Endothelial cell of umbilical vein (primary cell): ENCODE results near the gene MIS18BP1.

Source experiments
- EZH2 ChIP-seq: IDR thresholded peaks from 2 replicates; pipeline ENCODE4 v1.6.1; 2012; ENCODE audit warnings: borderline replicate concordance, low read depth, mild to moderate bottlenecking, moderate library complexity, low read length, inconsistent platforms; ENCODE audit not compliant: severe bottlenecking
- FOS ChIP-seq: IDR thresholded peaks from 2 replicates; pipeline ENCODE4 v1.6.1; 2011; ENCODE audit warnings: mild to moderate bottlenecking, low read length, moderate library complexity, borderline replicate concordance; ENCODE audit not compliant: insufficient read depth
- GATA2 ChIP-seq: IDR thresholded peaks from 2 replicates; pipeline ENCODE4 v1.7.0; 2011; ENCODE audit warnings: low read depth, mild to moderate bottlenecking, moderate library complexity, mixed read lengths, low read length; ENCODE audit not compliant: insufficient read length, insufficient read depth
- JUN ChIP-seq: IDR thresholded peaks from 2 replicates; pipeline ENCODE4 v1.6.1; 2011; ENCODE audit warnings: borderline replicate concordance, low read depth; ENCODE audit not compliant: insufficient read length, insufficient read depth
- POLR2A ChIP-seq: IDR thresholded peaks from 2 replicates; pipeline ENCODE4 v1.6.1; 2012; ENCODE audit warnings: low read depth, mild to moderate bottlenecking, control low read depth, low read length
- POLR2AphosphoS5 ChIP-seq: IDR thresholded peaks from 2 replicates; pipeline ENCODE4 v1.6.1; 2012; ENCODE audit warnings: low read depth, mild to moderate bottlenecking, control low read depth, low read length, moderate library complexity; ENCODE audit not compliant: insufficient read depth
- TF ChIP-seq, protein P1 (sequence below), 2 donors: IDR thresholded peaks; 1 replicate in 1 of 2; 2 replicates in 1 of 2; pipeline ENCODE4 v1.5.1; 2011; ENCODE audit warnings: low read length in 2 of 2, mild to moderate bottlenecking in 2 of 2, moderate library complexity in 2 of 2, control low read depth in 1 of 2, inconsistent platforms in 1 of 2, low read depth in 1 of 2; ENCODE audit not compliant: insufficient read depth in 1 of 2; ENCODE audit errors: extremely low read depth in 1 of 2
- TF ChIP-seq, protein P2 (sequence below): IDR thresholded peaks from 2 replicates; pipeline ENCODE4 v1.6.1; 2011; ENCODE audit not compliant: insufficient read depth, insufficient read length

- TF ChIP-seq GATA2 (no peak), POLR2AphosphoS5 (no peak), POLR2A (no peak), JUN (no peak), EZH2 (no peak), FOS (no peak)
- TF ChIP-seq, protein P1, sequence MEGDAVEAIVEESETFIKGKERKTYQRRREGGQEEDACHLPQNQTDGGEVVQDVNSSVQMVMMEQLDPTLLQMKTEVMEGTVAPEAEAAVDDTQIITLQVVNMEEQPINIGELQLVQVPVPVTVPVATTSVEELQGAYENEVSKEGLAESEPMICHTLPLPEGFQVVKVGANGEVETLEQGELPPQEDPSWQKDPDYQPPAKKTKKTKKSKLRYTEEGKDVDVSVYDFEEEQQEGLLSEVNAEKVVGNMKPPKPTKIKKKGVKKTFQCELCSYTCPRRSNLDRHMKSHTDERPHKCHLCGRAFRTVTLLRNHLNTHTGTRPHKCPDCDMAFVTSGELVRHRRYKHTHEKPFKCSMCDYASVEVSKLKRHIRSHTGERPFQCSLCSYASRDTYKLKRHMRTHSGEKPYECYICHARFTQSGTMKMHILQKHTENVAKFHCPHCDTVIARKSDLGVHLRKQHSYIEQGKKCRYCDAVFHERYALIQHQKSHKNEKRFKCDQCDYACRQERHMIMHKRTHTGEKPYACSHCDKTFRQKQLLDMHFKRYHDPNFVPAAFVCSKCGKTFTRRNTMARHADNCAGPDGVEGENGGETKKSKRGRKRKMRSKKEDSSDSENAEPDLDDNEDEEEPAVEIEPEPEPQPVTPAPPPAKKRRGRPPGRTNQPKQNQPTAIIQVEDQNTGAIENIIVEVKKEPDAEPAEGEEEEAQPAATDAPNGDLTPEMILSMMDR (IDR thresholded peaks at IDR 0.05; ENCODE audit: extremely low read depth in 1 of 2, insufficient read depth in 1 of 2, low read depth in 1 of 2, low read length in 2 of 2): no peak
- TF ChIP-seq, protein P2, sequence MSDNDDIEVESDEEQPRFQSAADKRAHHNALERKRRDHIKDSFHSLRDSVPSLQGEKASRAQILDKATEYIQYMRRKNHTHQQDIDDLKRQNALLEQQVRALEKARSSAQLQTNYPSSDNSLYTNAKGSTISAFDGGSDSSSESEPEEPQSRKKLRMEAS: no peak
These were observed 3.0 kb downstream of the MIS18BP1 start for GRCh38 chr14:45249856-45250575.
